GM13976 (cell line): ENCODE measurements around the gene IQGAP2.
A peak's percentile ranks its signal among the peaks of the same experiment; 100 is the strongest.
"Not testable (repeated sequence)": the region's sequence is repeated elsewhere in the genome, so short reads cannot be mapped to it uniquely, and the experiment has no call there.

Source experiments
- DNase-seq: peaks from one replicate; pipeline ENCODE4 v3.0.0; 2012; ENCODE audit warnings: low spot score
- CTCF ChIP-seq: IDR thresholded peaks from 2 replicates; pipeline ENCODE4 v1.5.1; 2012; ENCODE audit warnings: borderline replicate concordance, mild to moderate bottlenecking; ENCODE audit not compliant: insufficient read depth; ENCODE audit errors: extremely low read depth, missing control alignments, control extremely low read depth
- in situ Hi-C: fragments of 300-500 bp; cut with MboI; formaldehyde crosslinking; loops from one replicate; pipeline ENCODE4 v1.12.0; 2022; ENCODE audit warnings: low sequenced_read_pairs, mixed read lengths, inconsistent platforms; ENCODE audit not compliant: unreplicated experiment

The IQGAP2 gene

GRCh38 chr5:76367623-76368371 lies 35.3 kb upstream of the IQGAP2 start:
- peak; percentile 59 for DNase-seq
- in situ Hi-C loops = no loop called here
- no peak for TF ChIP-seq CTCF

- in situ Hi-C loops = no loop called here
- TF ChIP-seq CTCF = no peak
- no peak for DNase-seq
Measured at GRCh38 chr5:76368941-76369340, 34.1 kb upstream of the IQGAP2 start.

- in situ Hi-C loops, DNase-seq: not testable (repeated sequence)
Measured at GRCh38 chr5:76369668-76370067, 33.4 kb upstream of the IQGAP2 start.

GRCh38 chr5:76371960-76372322 lies 31.1 kb upstream of the IQGAP2 start:
- in situ Hi-C loops = no loop called here
- DNase-seq = no peak
- TF ChIP-seq CTCF = no peak

GRCh38 chr5:76372323-76373054 lies 30.6 kb upstream of the IQGAP2 start:
- in situ Hi-C loops = no loop called here
- no peak for DNase-seq
- TF ChIP-seq CTCF = no peak

- no peak for DNase-seq
- no peak for TF ChIP-seq CTCF
- in situ Hi-C loops = no loop called here
Measured at GRCh38 chr5:76376148-76376865, 26.8 kb upstream of the IQGAP2 start.

GRCh38 chr5:76376866-76377230 lies 26.2 kb upstream of the IQGAP2 start:
- TF ChIP-seq CTCF = no peak
- DNase-seq = no peak
- in situ Hi-C loops = no loop called here
